ENCODE measurements around the gene CHST8. TPM values are rescaled to one million over a fixed set of nuclear protein-coding genes. Genes with fewer than 3 reads are reported as not detected.

CHST8 gene
- total and polyA plus RNA-seq, 2 of the 13 experiments (the other 11 are each of a cell fraction or from before 2014, with no cell fraction given), result not detected

GRCh38 chr19:33771384-33772101 is 149.8 kb downstream of the CHST8 start (continued):
- TF ChIP-seq ZNF512B (CRISPR knock-in tag; IDR thresholded peaks at IDR 0.05; ENCODE audit: borderline replicate concordance) (no peak), ZNF777 (CRISPR knock-in tag; IDR thresholded peaks at IDR 0.05) (no peak), ZNF543 (CRISPR knock-in tag; IDR thresholded peaks at IDR 0.05) (no peak), ZNF225 (CRISPR knock-in tag; IDR thresholded peaks at IDR 0.05) (no peak), PHF8 (CRISPR knock-in tag; IDR thresholded peaks at IDR 0.05) (no peak), ZFX (CRISPR knock-in tag; IDR thresholded peaks at IDR 0.05; ENCODE audit: low read depth) (peak; percentile 49; the same call in 1 of the 2 replicates), ZBTB21 (CRISPR knock-in tag; IDR thresholded peaks at IDR 0.05) (no peak), ZNF558 (CRISPR knock-in tag; IDR thresholded peaks at IDR 0.05; ENCODE audit: borderline replicate concordance) (no peak), IKZF5 (CRISPR knock-in tag; IDR thresholded peaks at IDR 0.05) (no peak), NFE2 (CRISPR knock-in tag; IDR thresholded peaks at IDR 0.05) (no peak), ZSCAN25 (CRISPR knock-in tag; IDR thresholded peaks at IDR 0.05) (no peak), ZNF446 (CRISPR knock-in tag; IDR thresholded peaks at IDR 0.05) (no peak), BRD4 (CRISPR knock-in tag; IDR thresholded peaks at IDR 0.05) (0 out of 2 replicates have a peak, but pooled peaks have one; percentile 35), ZFP82 (CRISPR knock-in tag; IDR thresholded peaks at IDR 0.05; ENCODE audit: borderline replicate concordance) (no peak), SKIL (CRISPR knock-in tag; IDR thresholded peaks at IDR 0.05; ENCODE audit: borderline replicate concordance) (no peak), THAP11 (CRISPR knock-in tag; IDR thresholded peaks at IDR 0.05) (no peak), SMC3 (IDR thresholded peaks at IDR 0.05; ENCODE audit: low read length) (peak; percentile 63; the same call in 1 of the 2 replicates), ZNF710 (CRISPR knock-in tag; IDR thresholded peaks at IDR 0.05; ENCODE audit: borderline replicate concordance) (no peak), CREBL2 (CRISPR knock-in tag; IDR thresholded peaks at IDR 0.05; ENCODE audit: borderline replicate concordance) (no peak), NCOA1 (CRISPR knock-in tag; IDR thresholded peaks at IDR 0.05) (no peak), ZNF678 (CRISPR knock-in tag; IDR thresholded peaks at IDR 0.05) (no peak), ZNF510 (CRISPR knock-in tag; IDR thresholded peaks at IDR 0.05; ENCODE audit: low read depth) (no peak)

Measured in HepG2 (cell line).